ENCODE results near the gene FAM174B.

- no peak for TF ChIP-seq POLR2AphosphoS5 (IDR thresholded peaks at IDR 0.05; ENCODE audit: insufficient read depth in 1 of 2, low read depth in 1 of 2)
- no peak for TF ChIP-seq CTCF (IDR thresholded peaks at IDR 0.05)
- no peak for TF ChIP-seq POLR2A (IDR thresholded peaks at IDR 0.05)
Measured at GRCh38 chr15:92667287-92667904, 11.8 kb upstream of the FAM174B start.
